Body of pancreas (tissue), 4 donors: ENCODE results near the gene SETBP1.

ENCODE experiments used
- POLR2A ChIP-seq, 3 donors: fragments of 450-650 bp; IDR thresholded peaks; one replicate each; pipeline ENCODE4 v1.6.1; 2016; ENCODE audit warnings: antibody characterized with exemption in 3 of 3, mild to moderate bottlenecking in 2 of 3
- TF ChIP-seq, protein P1 (sequence below), 7 experiments: fragments of 450-650 bp in 4 of 7; fragments of 200-600 bp in 3 of 7; sonication (generic) in 3 of 7; IDR thresholded peaks; one replicate each; pipeline ENCODE4 v1.5.1; 2016 to 2019; ENCODE audit warnings: antibody characterized with exemption in 7 of 7

DNA sequence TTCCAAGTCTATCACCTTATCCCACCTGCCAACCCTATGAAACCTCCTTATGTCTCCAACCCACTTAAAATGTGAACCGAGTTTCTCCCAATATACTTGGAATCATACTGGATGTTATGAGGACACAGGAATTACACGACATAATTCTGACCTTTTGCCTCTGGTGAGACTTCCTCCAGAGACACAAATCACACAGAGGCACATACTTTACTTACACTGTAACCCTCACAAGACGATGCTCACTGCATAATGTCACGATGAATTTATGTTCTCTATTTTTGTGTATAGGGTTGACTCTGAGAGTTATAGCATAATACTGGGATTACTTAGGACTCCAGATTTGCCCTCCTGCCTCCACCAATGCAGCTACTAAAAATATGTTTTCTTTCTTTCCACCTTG lies 28.0 kb upstream of the SETBP1 start:
- TF ChIP-seq, protein P1, sequence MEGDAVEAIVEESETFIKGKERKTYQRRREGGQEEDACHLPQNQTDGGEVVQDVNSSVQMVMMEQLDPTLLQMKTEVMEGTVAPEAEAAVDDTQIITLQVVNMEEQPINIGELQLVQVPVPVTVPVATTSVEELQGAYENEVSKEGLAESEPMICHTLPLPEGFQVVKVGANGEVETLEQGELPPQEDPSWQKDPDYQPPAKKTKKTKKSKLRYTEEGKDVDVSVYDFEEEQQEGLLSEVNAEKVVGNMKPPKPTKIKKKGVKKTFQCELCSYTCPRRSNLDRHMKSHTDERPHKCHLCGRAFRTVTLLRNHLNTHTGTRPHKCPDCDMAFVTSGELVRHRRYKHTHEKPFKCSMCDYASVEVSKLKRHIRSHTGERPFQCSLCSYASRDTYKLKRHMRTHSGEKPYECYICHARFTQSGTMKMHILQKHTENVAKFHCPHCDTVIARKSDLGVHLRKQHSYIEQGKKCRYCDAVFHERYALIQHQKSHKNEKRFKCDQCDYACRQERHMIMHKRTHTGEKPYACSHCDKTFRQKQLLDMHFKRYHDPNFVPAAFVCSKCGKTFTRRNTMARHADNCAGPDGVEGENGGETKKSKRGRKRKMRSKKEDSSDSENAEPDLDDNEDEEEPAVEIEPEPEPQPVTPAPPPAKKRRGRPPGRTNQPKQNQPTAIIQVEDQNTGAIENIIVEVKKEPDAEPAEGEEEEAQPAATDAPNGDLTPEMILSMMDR (IDR thresholded peaks at IDR 0.05) = no peak
- TF ChIP-seq POLR2A (IDR thresholded peaks at IDR 0.05) = no peak
